Measurements from ENCODE around the gene TTC1. TPM values are rescaled to one million over a fixed set of nuclear protein-coding genes. Genes with fewer than 3 reads are reported as not detected.
"Not testable (repeated sequence)": the region's sequence is repeated elsewhere in the genome, so short reads cannot be mapped to it uniquely, and the experiment has no call there.

TTC1 gene
- total RNA-seq, 1 experiment from 2014 or later = 30.5 TPM

- in situ Hi-C loops (cut with HindIII; ENCODE audit: low pct_unique_long_range_greater_than_20kb, low sequenced_read_pairs) = no loop called here
Observed at GRCh38 chr5:159990506-159990905, 18.4 kb upstream of the TTC1 start.

GRCh38 chr5:159992566-159992965 is 16.4 kb upstream of the TTC1 start:
- DNase-seq (ENCODE audit: low read depth) = no peak
- in situ Hi-C loops (cut with HindIII; ENCODE audit: low pct_unique_long_range_greater_than_20kb, low sequenced_read_pairs) = no loop called here

More at GRCh38 chr5:159990506-159990905, 18.4 kb upstream of the TTC1 start:
- peak; percentile 24 for DNase-seq (ENCODE audit: low read depth)

GRCh38 chr5:159993194-159993593 is 15.7 kb upstream of the TTC1 start:
- DNase-seq (ENCODE audit: low read depth) = no peak
- in situ Hi-C loops (cut with HindIII; ENCODE audit: low pct_unique_long_range_greater_than_20kb, low sequenced_read_pairs) = no loop called here

GRCh38 chr5:159995907-159996306 is 13.0 kb upstream of the TTC1 start:
- DNase-seq (ENCODE audit: low read depth) = no peak
- in situ Hi-C loops (cut with HindIII; ENCODE audit: low pct_unique_long_range_greater_than_20kb, low sequenced_read_pairs) = no loop called here

GRCh38 chr5:160001457-160001856 is 7.5 kb upstream of the TTC1 start:
- no peak for DNase-seq (ENCODE audit: low read depth)
- in situ Hi-C loops (cut with HindIII; ENCODE audit: low pct_unique_long_range_greater_than_20kb, low sequenced_read_pairs) = no loop called here

- in situ Hi-C loops (cut with HindIII; ENCODE audit: low pct_unique_long_range_greater_than_20kb, low sequenced_read_pairs) = no loop called here
- no peak for DNase-seq (ENCODE audit: low read depth)
Observed at GRCh38 chr5:160007514-160007913, 1.4 kb upstream of the TTC1 start.

GRCh38 chr5:160008529-160008876 is 436 bp upstream of the TTC1 start:
- in situ Hi-C loops (cut with HindIII; ENCODE audit: low pct_unique_long_range_greater_than_20kb, low sequenced_read_pairs); DNase-seq (ENCODE audit: low read depth): not testable (repeated sequence)

GRCh38 chr5:160009591-160009989 is 651 bp downstream of the TTC1 start:
- DNase-seq (ENCODE audit: low read depth) = no peak
- in situ Hi-C loops (cut with HindIII; ENCODE audit: low pct_unique_long_range_greater_than_20kb, low sequenced_read_pairs) = no loop called here

- in situ Hi-C loops (cut with HindIII; ENCODE audit: low pct_unique_long_range_greater_than_20kb, low sequenced_read_pairs) = no loop called here
- DNase-seq (ENCODE audit: low read depth) = no peak
Observed at GRCh38 chr5:160011471-160011870, 2.5 kb downstream of the TTC1 start.

GRCh38 chr5:160014197-160014596 is 5.3 kb downstream of the TTC1 start:
- DNase-seq (ENCODE audit: low read depth); in situ Hi-C loops (cut with HindIII; ENCODE audit: low pct_unique_long_range_greater_than_20kb, low sequenced_read_pairs): not testable (repeated sequence)

GRCh38 chr5:160018945-160019625 is 10.1 kb downstream of the TTC1 start:
- DNase-seq (ENCODE audit: low read depth) = no peak
- in situ Hi-C loops (cut with HindIII; ENCODE audit: low pct_unique_long_range_greater_than_20kb, low sequenced_read_pairs) = no loop called here

- no peak for DNase-seq (ENCODE audit: low read depth)
- in situ Hi-C loops (cut with HindIII; ENCODE audit: low pct_unique_long_range_greater_than_20kb, low sequenced_read_pairs) = no loop called here
Observed at GRCh38 chr5:160020266-160020770, 11.4 kb downstream of the TTC1 start.

GRCh38 chr5:160020964-160021363 is 12.0 kb downstream of the TTC1 start:
- in situ Hi-C loops (cut with HindIII; ENCODE audit: low pct_unique_long_range_greater_than_20kb, low sequenced_read_pairs) = no loop called here

GRCh38 chr5:160021831-160022446 is 13.0 kb downstream of the TTC1 start:
- in situ Hi-C loops (cut with HindIII; ENCODE audit: low pct_unique_long_range_greater_than_20kb, low sequenced_read_pairs) = no loop called here
- DNase-seq (ENCODE audit: low read depth) = peak; percentile 56

More at GRCh38 chr5:160020964-160021363, 12.0 kb downstream of the TTC1 start:
- no peak for DNase-seq (ENCODE audit: low read depth)

GRCh38 chr5:160023007-160023907 is 14.3 kb downstream of the TTC1 start:
- in situ Hi-C loops (cut with HindIII; ENCODE audit: low pct_unique_long_range_greater_than_20kb, low sequenced_read_pairs) = no loop called here

GRCh38 chr5:160023908-160024630 is 15.1 kb downstream of the TTC1 start:
- in situ Hi-C loops (cut with HindIII; ENCODE audit: low pct_unique_long_range_greater_than_20kb, low sequenced_read_pairs) = no loop called here
- no peak for DNase-seq (ENCODE audit: low read depth)

More at GRCh38 chr5:160023007-160023907, 14.3 kb downstream of the TTC1 start:
- no peak for DNase-seq (ENCODE audit: low read depth)

GRCh38 chr5:160029004-160029403 is 20.1 kb downstream of the TTC1 start:
- in situ Hi-C loops (cut with HindIII; ENCODE audit: low pct_unique_long_range_greater_than_20kb, low sequenced_read_pairs) = no loop called here
- DNase-seq (ENCODE audit: low read depth) = no peak

- in situ Hi-C loops (cut with HindIII; ENCODE audit: low pct_unique_long_range_greater_than_20kb, low sequenced_read_pairs) = no loop called here
Observed at GRCh38 chr5:160029540-160030139, 20.7 kb downstream of the TTC1 start.

More at GRCh38 chr5:160029540-160030139, 20.7 kb downstream of the TTC1 start:
- DNase-seq (ENCODE audit: low read depth) = no peak
